ENCODE data around the gene RASAL3.

- TF ChIP-seq CTCF (IDR thresholded peaks at IDR 0.05) (no peak), ZFX (IDR thresholded peaks at IDR 0.05; ENCODE audit: borderline replicate concordance) (no peak)
Observed at GRCh38 chr19:15428956-15429824, 35.2 kb downstream of the RASAL3 start.
